BLaER1 (cell line): ENCODE results near the gene KLK14.

Source experiments
- H3K27ac ChIP-seq: shearing (Covaris generic); formaldehyde crosslinking; 2 replicates; pipeline ENCODE4 v1.8.1; 2022
- H3K27me3 ChIP-seq: shearing (Covaris generic); formaldehyde crosslinking; 2 replicates; pipeline ENCODE4 v1.8.1; 2022
- H3K36me3 ChIP-seq: shearing (Covaris generic); formaldehyde crosslinking; 2 replicates; pipeline ENCODE4 v1.8.1; 2022
- H3K4me1 ChIP-seq: shearing (Covaris generic); formaldehyde crosslinking; 2 replicates; pipeline ENCODE4 v1.8.1; 2022
- H3K4me2 ChIP-seq: shearing (Covaris generic); formaldehyde crosslinking; 2 replicates; pipeline ENCODE4 v1.8.1; 2022
- H3K4me3 ChIP-seq: shearing (Covaris generic); formaldehyde crosslinking; 2 replicates; pipeline ENCODE4 v1.8.1; 2022
- H3K9ac ChIP-seq: shearing (Covaris generic); formaldehyde crosslinking; 2 replicates; pipeline ENCODE4 v1.8.1; 2022
- H3K9me3 ChIP-seq: shearing (Covaris generic); formaldehyde crosslinking; 2 replicates; pipeline ENCODE4 v1.8.1; 2022
- H4K20me1 ChIP-seq: shearing (Covaris generic); formaldehyde crosslinking; 2 replicates; pipeline ENCODE4 v1.8.1; 2022
- Cebpa-rat ChIP-seq: shearing (Covaris generic); IDR thresholded peaks from 2 replicates; pipeline ENCODE4 v1.8.1; 2022

The KLK14 gene

GRCh38 chr19:51031220-51031879 is 51.3 kb downstream of the KLK14 start:
- H3K36me3 ChIP-seq, result no peaks in the 10 kb centered on the region
- no peak for TF ChIP-seq Cebpa-rat

DNA sequence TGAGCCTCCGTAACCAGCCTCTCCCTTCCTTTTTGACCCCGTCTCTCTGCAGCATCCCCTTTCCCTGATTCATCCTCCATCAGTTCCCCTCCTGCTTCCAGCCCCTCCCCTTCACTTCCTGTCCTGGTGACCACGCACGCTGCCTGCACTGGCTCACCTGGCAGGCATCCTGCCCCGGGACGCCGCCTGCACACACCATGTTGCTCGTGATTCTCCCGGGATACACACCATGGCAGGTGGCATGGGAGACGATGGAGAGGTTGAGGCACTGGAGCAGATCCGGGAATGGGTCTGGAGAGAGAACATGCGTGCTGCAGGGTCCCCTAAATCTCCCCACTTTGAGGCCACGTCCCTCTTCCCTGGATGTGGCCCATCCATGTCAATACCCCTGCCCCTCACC is 52.1 kb downstream of the KLK14 start:
- no peaks in the 10 kb centered on the region for H3K27me3 ChIP-seq

More at GRCh38 chr19:51031220-51031879, 51.3 kb downstream of the KLK14 start:
- H3K4me3 ChIP-seq, result no peak overlapping the region
- H3K9me3 ChIP-seq, result no peaks in the 10 kb centered on the region
- H3K9ac ChIP-seq, result no peak overlapping the region
- no peaks in the 10 kb centered on the region for H3K27me3 ChIP-seq
- no peaks in the 10 kb centered on the region for H4K20me1 ChIP-seq
- no peak overlapping the region for H3K27ac ChIP-seq
- no peak overlapping the region for H3K4me2 ChIP-seq
- H3K4me1 ChIP-seq, result no peaks in the 10 kb centered on the region

DNA sequence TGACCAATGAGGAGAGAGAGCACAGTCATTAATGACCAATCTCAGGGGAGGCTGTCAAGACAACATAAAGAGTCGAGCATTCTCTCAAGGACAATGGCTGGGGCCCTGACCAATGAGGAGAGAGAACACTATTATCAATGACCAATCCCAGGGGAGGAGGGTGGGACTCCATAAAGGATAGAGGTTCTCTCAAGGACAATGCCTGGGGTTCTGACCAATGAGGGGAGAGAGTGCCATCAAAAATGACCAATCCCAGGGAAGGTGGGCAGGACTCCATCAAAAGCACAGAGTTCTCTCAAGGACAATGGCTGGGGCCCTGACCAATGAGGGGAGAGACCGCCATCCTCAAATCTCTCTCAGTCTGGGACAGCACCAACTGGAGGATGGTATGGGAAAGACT is 53.0 kb downstream of the KLK14 start:
- Histone ChIP-seq H3K36me3 (no peaks in the 10 kb centered on the region), H3K9ac (no peak overlapping the region), H3K27me3 (no peaks in the 10 kb centered on the region), H3K4me2 (no peak overlapping the region), H4K20me1 (no peaks in the 10 kb centered on the region), H3K9me3 (no peaks in the 10 kb centered on the region), H3K4me3 (no peak overlapping the region), H3K27ac (no peak overlapping the region), H3K4me1 (no peaks in the 10 kb centered on the region)
- TF ChIP-seq Cebpa-rat, result no peak

More for the DNA sequence above, 52.1 kb downstream of the KLK14 start:
- Histone ChIP-seq H3K27ac (no peak overlapping the region), H3K4me1 (no peaks in the 10 kb centered on the region), H3K9ac (no peak overlapping the region), H3K9me3 (no peaks in the 10 kb centered on the region), H4K20me1 (no peaks in the 10 kb centered on the region), H3K4me3 (no peak overlapping the region), H3K4me2 (no peak overlapping the region), H3K36me3 (no peaks in the 10 kb centered on the region)
- TF ChIP-seq Cebpa-rat, result no peak
